Measurements from ENCODE around the gene LRRC28. TPM values are rescaled to one million over a fixed set of nuclear protein-coding genes. Genes with fewer than 3 reads are reported as not detected.

The LRRC28 gene
- total RNA-seq (10 to 100 TPM; 22.7 to 27.5 TPM), polyA plus RNA-seq (10 to 100 TPM; 14.5 to 16.6 TPM)
- long read RNA-seq, donor 1, full-length matches to known transcripts: 33 of 51 reads
- long read RNA-seq, donor 1, partial matches to known transcripts: 4 of 51 reads
- long read RNA-seq, donor 1, other reads (novel, unspliced or antisense): 14 of 51 reads
- long read RNA-seq, donor 2, partial matches to known transcripts: 0 of 4 reads
- long read RNA-seq, donor 2, other reads (novel, unspliced or antisense): 4 of 4 reads

DNA sequence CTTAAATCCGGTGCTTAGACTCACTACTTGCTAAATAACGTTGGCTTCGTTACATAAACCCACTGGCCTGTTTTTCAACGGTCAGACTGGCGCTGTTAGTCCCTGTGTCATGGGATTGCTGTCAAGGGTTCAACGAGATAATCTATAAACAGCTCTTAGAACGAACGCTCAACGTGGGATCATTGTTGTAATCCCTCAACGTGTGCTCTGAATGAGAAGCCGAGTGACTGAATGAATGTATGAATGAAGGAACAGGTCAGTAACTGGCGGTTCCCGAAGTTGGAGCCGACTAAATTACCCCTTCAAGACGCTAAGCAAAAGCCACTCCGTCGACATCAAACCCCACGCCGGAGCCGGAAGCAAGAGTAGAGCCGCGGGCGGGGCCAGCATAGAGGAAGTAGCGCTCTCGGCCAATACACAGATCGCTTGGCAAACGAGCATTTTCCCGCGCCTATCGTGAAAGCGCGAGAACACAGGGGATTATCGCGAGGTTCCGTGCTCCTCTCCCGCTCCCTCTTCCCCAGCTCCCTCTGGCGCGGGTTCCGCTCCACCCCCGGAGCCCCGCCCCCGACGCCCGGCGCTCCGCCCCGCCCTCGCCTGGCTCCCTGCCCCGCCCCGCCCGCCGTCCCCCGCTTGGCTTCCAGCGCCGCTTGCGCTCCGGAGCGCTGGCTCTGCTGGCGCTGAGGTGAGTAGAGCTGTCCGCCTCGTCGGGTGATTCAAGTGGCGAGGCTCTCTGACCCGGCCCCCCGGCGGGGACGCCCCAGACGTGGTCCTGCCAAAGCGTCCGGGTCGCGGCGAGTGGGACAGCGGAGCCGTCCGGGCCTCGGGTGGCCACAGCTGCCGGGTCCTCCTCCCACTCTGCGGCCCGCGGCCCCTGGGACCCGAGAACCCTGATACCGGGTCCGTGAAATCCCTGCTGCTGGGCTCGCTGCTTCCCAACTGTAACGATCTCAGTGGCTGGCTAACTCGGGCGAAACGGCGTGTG lies at the start of gene LRRC28:
Gene LRRC28, plus strand, starts transcription at position 625 of the 985 bp plus-strand sequence. CDS start 4,477 bp downstream, outside the sequence.
- H3K27me3 ChIP-seq (ENCODE audit: control insufficient read depth in 1 of 2, insufficient read depth in 2 of 2, low read length in 1 of 2): no peaks in the 10 kb centered on the region
- intact Hi-C loops (cut with DNase I): loop anchor here in 1 of 2 donors (5.0 kb wide), 1 partner anchor 74 kb away; no protein-coding TSS in a partner anchor
- WGBS, 2 donors: 0 to 1% methylated on average over 84 to 90 of the region's 90 CpGs
- H3K27ac ChIP-seq (ENCODE audit: low read depth in 1 of 2, low read length in 2 of 2): peak within 1 kb of the TSS; percentile 61 to 98
- DNase-seq: peak; percentile 99
- ATAC-seq (ENCODE audit: low FRiP score): peak; percentile 96
- H3K4me3 ChIP-seq (ENCODE audit: low read length in 2 of 2): peak within 1 kb of the TSS; percentile 87 to 89
- H3K9me3 ChIP-seq (ENCODE audit: control insufficient read depth, low read length): no peaks in the 10 kb centered on the region
- peaks cover 0 to 1% of the 10 kb centered on the region in 2 donors for H3K4me1 ChIP-seq (ENCODE audit: control insufficient read depth in 1 of 2, insufficient read depth in 2 of 2, low read length in 2 of 2)
- no peaks in the 10 kb centered on the region for H3K36me3 ChIP-seq (ENCODE audit: control insufficient read depth in 1 of 2, insufficient read depth in 2 of 2, low read length in 1 of 2)

DNA sequence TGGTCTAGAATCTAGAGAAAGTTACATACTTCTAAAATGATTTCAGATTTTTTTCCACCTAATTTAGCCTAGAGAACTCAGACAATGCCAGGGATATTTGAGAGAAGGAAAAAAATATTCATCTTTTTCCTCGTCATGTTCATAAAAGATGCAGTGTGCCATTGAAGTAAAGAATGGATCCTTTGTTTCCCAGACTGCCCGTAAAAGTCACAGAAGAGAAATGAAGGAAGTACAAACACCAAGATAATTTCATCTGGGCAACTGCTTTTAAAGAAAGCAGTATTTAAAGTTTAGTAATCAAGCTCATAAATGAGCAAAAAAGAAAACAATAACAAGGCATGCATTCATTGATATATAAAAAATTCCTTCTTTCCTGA lies 49.1 kb upstream of the LRRC28 start:
- intact Hi-C loops (cut with DNase I): no loop called here
- H3K4me1 ChIP-seq (ENCODE audit: control insufficient read depth in 1 of 2, insufficient read depth in 2 of 2, low read length in 2 of 2): no peaks in the 10 kb centered on the region
- no peaks in the 10 kb centered on the region for H3K9me3 ChIP-seq (ENCODE audit: control insufficient read depth, low read length)
- H3K36me3 ChIP-seq (ENCODE audit: control insufficient read depth in 1 of 2, insufficient read depth in 2 of 2, low read length in 1 of 2): peaks cover 2% of the 10 kb centered on the region in 2 donors
- no peak overlapping the region for H3K27ac ChIP-seq (ENCODE audit: low read depth in 1 of 2, low read length in 2 of 2)
- no peak overlapping the region for H3K4me3 ChIP-seq (ENCODE audit: low read length in 2 of 2)
- no peak for DNase-seq
- no peak for ATAC-seq (ENCODE audit: low FRiP score)
- 45 to 64% methylated on average over 2 of the region's 2 CpGs for WGBS, 2 donors
- no peaks in the 10 kb centered on the region for H3K27me3 ChIP-seq (ENCODE audit: control insufficient read depth in 1 of 2, insufficient read depth in 2 of 2, low read length in 1 of 2)

DNA sequence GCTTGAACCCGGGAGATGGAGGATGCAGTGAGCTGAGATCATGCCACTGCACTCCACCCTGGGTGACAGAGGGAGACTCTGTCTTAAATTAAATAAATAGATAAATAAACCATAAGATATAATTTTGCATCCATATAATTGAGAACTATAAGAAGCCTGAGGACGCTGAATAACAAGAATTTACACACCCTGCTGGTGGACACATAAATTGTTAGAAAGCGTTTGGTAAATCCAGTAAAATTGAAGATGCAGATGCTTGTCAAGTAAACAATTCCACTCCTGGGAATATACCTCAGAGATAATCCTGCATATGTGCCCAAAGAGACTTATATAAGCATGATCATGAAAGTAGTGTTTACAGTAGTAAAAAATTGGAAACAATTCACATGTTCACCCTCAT lies 43.6 kb upstream of the LRRC28 start:
- no peak for ATAC-seq (ENCODE audit: low FRiP score)
- Histone ChIP-seq H3K4me3 (ENCODE audit: low read length in 2 of 2) (no peak overlapping the region), H3K36me3 (ENCODE audit: control insufficient read depth in 1 of 2, insufficient read depth in 2 of 2, low read length in 1 of 2) (no peaks in the 10 kb centered on the region), H3K9me3 (ENCODE audit: control insufficient read depth, low read length) (no peaks in the 10 kb centered on the region), H3K27me3 (ENCODE audit: control insufficient read depth in 1 of 2, insufficient read depth in 2 of 2, low read length in 1 of 2) (no peaks in the 10 kb centered on the region), H3K27ac (ENCODE audit: low read depth in 1 of 2, low read length in 2 of 2) (no peak overlapping the region), H3K4me1 (ENCODE audit: control insufficient read depth in 1 of 2, insufficient read depth in 2 of 2, low read length in 2 of 2) (no peaks in the 10 kb centered on the region)
- intact Hi-C loops (cut with DNase I): no loop called here
- no peak for DNase-seq
- 75 to 82% methylated on average over 3 of the region's 3 CpGs for WGBS, 2 donors

DNA sequence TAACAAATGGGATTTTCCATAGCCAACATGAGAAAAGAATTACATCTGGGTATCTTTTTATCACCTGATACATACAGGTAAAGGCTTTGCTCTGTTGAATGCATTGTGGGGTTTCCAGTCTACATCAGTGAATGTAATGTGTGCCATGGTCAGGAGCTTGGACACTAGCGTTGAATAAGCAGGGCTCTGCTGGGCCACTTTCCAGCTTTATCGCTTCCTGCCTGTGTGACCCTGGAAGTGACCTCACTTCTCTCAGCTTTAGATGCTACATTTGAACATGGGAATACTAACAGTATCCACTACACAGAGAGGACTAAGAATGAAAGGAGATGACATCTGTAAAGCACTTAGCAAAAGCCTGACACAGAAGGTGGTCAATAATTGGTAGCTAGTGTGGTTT lies 42.0 kb upstream of the LRRC28 start:
- Histone ChIP-seq H3K4me1 (ENCODE audit: control insufficient read depth in 1 of 2, insufficient read depth in 2 of 2, low read length in 2 of 2) (no peaks in the 10 kb centered on the region), H3K27ac (ENCODE audit: low read depth in 1 of 2, low read length in 2 of 2) (no peak overlapping the region), H3K36me3 (ENCODE audit: control insufficient read depth in 1 of 2, insufficient read depth in 2 of 2, low read length in 1 of 2) (no peaks in the 10 kb centered on the region)

DNA sequence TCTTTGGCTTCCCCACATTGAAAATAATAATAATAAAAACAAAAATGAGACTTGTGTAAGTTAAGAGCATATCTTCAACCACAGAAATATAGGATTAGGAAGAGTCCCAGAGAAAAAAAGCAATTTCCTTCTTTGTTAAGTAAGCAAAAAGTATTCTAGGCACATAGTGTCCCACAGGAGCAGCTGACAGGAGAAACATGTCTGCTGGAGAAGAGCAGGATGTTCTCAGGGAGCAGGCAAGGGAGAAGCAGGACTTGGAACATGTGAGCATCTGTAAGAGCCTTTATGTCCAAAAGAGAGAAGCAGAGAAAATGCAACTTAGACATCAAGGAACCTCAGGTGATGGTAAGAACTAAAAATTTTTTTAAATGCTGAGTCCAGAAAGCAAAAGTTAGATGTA lies 40.9 kb upstream of the LRRC28 start:
- Histone ChIP-seq H3K27ac (ENCODE audit: low read depth in 1 of 2, low read length in 2 of 2) (no peak overlapping the region), H3K9me3 (ENCODE audit: control insufficient read depth, low read length) (no peaks in the 10 kb centered on the region), H3K4me1 (ENCODE audit: control insufficient read depth in 1 of 2, insufficient read depth in 2 of 2, low read length in 2 of 2) (no peaks in the 10 kb centered on the region), H3K36me3 (ENCODE audit: control insufficient read depth in 1 of 2, insufficient read depth in 2 of 2, low read length in 1 of 2) (no peaks in the 10 kb centered on the region), H3K27me3 (ENCODE audit: control insufficient read depth in 1 of 2, insufficient read depth in 2 of 2, low read length in 1 of 2) (no peaks in the 10 kb centered on the region), H3K4me3 (ENCODE audit: low read length in 2 of 2) (no peak overlapping the region)
- ATAC-seq (ENCODE audit: low FRiP score): no peak
- no peak for DNase-seq
- intact Hi-C loops (cut with DNase I): loop anchor here in 1 of 2 donors (5.0 kb wide), 1 partner anchor 38 kb away; no protein-coding TSS in a partner anchor

More for the DNA sequence above, 42.0 kb upstream of the LRRC28 start:
- intact Hi-C loops (cut with DNase I): no loop called here
- Histone ChIP-seq H3K27me3 (ENCODE audit: control insufficient read depth in 1 of 2, insufficient read depth in 2 of 2, low read length in 1 of 2) (no peaks in the 10 kb centered on the region), H3K4me3 (ENCODE audit: low read length in 2 of 2) (no peak overlapping the region), H3K9me3 (ENCODE audit: control insufficient read depth, low read length) (no peaks in the 10 kb centered on the region)
- ATAC-seq (ENCODE audit: low FRiP score) (no peak), DNase-seq (no peak)
- WGBS, 2 donors: 86 to 88% methylated on average over 2 of the region's 2 CpGs

DNA sequence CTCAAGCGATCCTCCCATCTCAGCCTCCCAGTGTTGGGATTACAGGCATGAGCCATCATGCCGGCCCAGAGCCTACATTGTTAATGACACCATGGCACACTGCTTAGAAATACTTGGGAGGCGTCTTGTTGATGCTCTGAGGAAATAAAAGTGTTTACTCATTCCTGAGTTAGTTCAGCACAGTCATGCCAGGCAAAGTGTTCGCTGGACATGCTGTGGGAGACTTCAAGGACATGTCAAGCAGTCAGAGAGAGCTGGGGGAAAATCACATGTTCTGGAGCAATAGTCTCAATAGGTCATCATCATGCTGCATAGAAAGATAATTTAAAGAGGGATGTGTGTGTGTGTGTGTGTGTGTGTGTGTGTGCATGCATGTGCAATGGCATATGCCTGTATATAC lies 39.4 kb upstream of the LRRC28 start:
- H3K36me3 ChIP-seq (ENCODE audit: control insufficient read depth in 1 of 2, insufficient read depth in 2 of 2, low read length in 1 of 2): peaks cover 0 to 2% of the 10 kb centered on the region in 2 donors
- no peaks in the 10 kb centered on the region for H3K27me3 ChIP-seq (ENCODE audit: control insufficient read depth in 1 of 2, insufficient read depth in 2 of 2, low read length in 1 of 2)
- ATAC-seq (ENCODE audit: low FRiP score) (no peak), DNase-seq (no peak)
- intact Hi-C loops (cut with DNase I): loop anchor here in 1 of 2 donors (2.0 to 5.0 kb wide), 2 partner anchors 40 to 111 kb away; no protein-coding TSS in a partner anchor
- no peaks in the 10 kb centered on the region for H3K9me3 ChIP-seq (ENCODE audit: control insufficient read depth, low read length)
- no peak overlapping the region for H3K27ac ChIP-seq (ENCODE audit: low read depth in 1 of 2, low read length in 2 of 2)
- H3K4me3 ChIP-seq (ENCODE audit: low read length in 2 of 2): no peak overlapping the region
- no peaks in the 10 kb centered on the region for H3K4me1 ChIP-seq (ENCODE audit: control insufficient read depth in 1 of 2, insufficient read depth in 2 of 2, low read length in 2 of 2)
- 69 to 80% methylated on average over 4 of the region's 4 CpGs for WGBS, 2 donors

DNA sequence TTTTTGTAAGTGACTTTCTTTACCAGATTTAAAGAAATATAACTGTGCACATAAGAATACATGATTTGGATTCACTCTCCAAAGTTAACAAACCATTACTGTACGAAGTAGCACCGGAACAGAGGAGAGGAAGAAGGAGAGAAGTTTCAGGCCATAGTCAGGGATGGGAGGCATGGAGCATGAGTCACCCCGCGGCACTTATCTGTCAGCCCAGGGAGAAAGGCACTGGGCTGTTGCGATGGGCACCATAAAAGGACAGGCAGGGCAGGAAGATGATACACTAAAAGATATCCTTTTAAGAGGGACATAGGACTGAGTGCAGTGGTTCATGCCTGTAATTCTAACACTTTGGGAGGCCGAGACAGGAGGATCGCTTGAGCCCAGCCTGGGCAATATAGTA lies 38.9 kb upstream of the LRRC28 start:
- intact Hi-C loops (cut with DNase I): loop anchor here in 1 of 2 donors (2.0 to 5.0 kb wide), 2 partner anchors 40 to 112 kb away; no protein-coding TSS in a partner anchor
- WGBS, 2 donors: 77 to 93% methylated on average over 7 of the region's 7 CpGs
- Histone ChIP-seq H3K27me3 (ENCODE audit: control insufficient read depth in 1 of 2, insufficient read depth in 2 of 2, low read length in 1 of 2) (no peaks in the 10 kb centered on the region), H3K27ac (ENCODE audit: low read depth in 1 of 2, low read length in 2 of 2) (no peak overlapping the region), H3K4me1 (ENCODE audit: control insufficient read depth in 1 of 2, insufficient read depth in 2 of 2, low read length in 2 of 2) (no peaks in the 10 kb centered on the region), H3K4me3 (ENCODE audit: low read length in 2 of 2) (no peak overlapping the region), H3K36me3 (ENCODE audit: control insufficient read depth in 1 of 2, insufficient read depth in 2 of 2, low read length in 1 of 2) (peaks cover 0 to 2% of the 10 kb centered on the region in 2 donors), H3K9me3 (ENCODE audit: control insufficient read depth, low read length) (no peaks in the 10 kb centered on the region)
- DNase-seq (no peak), ATAC-seq (ENCODE audit: low FRiP score) (no peak)

DNA sequence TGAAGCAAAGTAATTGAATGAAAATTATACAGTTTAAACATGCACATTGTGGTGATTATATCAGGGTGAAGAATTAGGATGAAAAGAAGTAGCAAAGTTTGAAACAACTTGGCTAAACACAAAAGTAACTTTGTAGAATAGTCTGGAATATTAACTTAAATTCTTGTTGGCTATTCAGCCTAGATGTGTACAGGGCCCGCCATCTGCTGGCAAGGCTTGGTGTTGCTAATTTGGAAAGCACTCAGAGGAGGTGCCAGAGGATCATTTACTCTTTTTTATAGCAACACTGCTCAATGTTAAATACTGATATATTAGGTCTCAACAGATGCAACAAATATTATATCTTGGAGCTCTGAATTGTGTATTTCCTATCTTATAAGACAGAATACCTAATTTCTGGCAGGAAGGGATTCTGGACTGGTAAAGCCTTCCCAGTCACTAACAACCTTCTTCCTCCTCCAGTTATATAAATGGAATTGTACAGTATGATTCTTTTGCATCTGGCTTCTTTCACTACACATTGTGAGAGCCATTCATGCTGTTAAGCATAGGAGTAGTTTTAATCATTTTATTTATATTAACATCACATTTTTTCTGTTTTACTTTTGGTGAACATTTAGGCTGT lies 38.0 kb upstream of the LRRC28 start:
- no peak overlapping the region for H3K4me3 ChIP-seq (ENCODE audit: low read length in 2 of 2)
- WGBS, 2 donors: 0% methylated on average over 1 of the region's 1 CpG
- no peaks in the 10 kb centered on the region for H3K4me1 ChIP-seq (ENCODE audit: control insufficient read depth in 1 of 2, insufficient read depth in 2 of 2, low read length in 2 of 2)
- no peaks in the 10 kb centered on the region for H3K9me3 ChIP-seq (ENCODE audit: control insufficient read depth, low read length)
- no peak overlapping the region for H3K27ac ChIP-seq (ENCODE audit: low read depth in 1 of 2, low read length in 2 of 2)
- H3K36me3 ChIP-seq (ENCODE audit: control insufficient read depth in 1 of 2, insufficient read depth in 2 of 2, low read length in 1 of 2): peaks cover 2 to 4% of the 10 kb centered on the region in 2 donors
- ATAC-seq (ENCODE audit: low FRiP score) (peak; percentile 90), DNase-seq (peak; percentile 86 to 93)
- H3K27me3 ChIP-seq (ENCODE audit: control insufficient read depth in 1 of 2, insufficient read depth in 2 of 2, low read length in 1 of 2): no peaks in the 10 kb centered on the region
- intact Hi-C loops (cut with DNase I): loop anchor here (1.0 to 5.0 kb wide), 3 partner anchors 41 to 113 kb away; no protein-coding TSS in a partner anchor

Measured in aorta (tissue), 5 donors.